Heart left ventricle (tissue), 16 donors: ENCODE data around the gene TRIM71. TPM values are rescaled to one million over a fixed set of nuclear protein-coding genes. Genes with fewer than 3 reads are reported as not detected.

Source experiments
- ATAC-seq, 4 donors: fragments of 200-7000 bp; cut with Tn5 transposase; one replicate each; pipeline ENCODE4 v1.9.1; 2020 to 2022; ENCODE audit warnings: moderate library complexity in 4 of 4, mild to moderate bottlenecking in 3 of 4, moderate number of reproducible peaks in 1 of 4
- DNase-seq, 5 donors: peaks; one replicate each; pipeline ENCODE4 v3.0.0-alpha.2; 2020
- H3K27ac ChIP-seq, 12 donors: fragments of 200-600 bp; sonication (generic) in 4 of 12; one replicate each; pipeline versions ENCODE4 v1.5.0 to v1.8.0; 2016 to 2022; ENCODE audit warnings: mild to moderate bottlenecking in 2 of 12
- H3K27me3 ChIP-seq, 9 donors: fragments of 200-600 bp; sonication (generic) in 2 of 9; one replicate each; pipeline versions ENCODE4 v1.5.1 to v1.8.0; 2016 to 2022; ENCODE audit warnings: mild to moderate bottlenecking in 3 of 9
- H3K36me3 ChIP-seq, 9 donors: fragments of 200-600 bp; sonication (generic) in 2 of 9; one replicate each; pipeline versions ENCODE4 v1.5.0 to v1.8.0; 2018 to 2022; ENCODE audit warnings: mild to moderate bottlenecking in 2 of 9
- H3K4me1 ChIP-seq, 12 donors: fragments of 200-600 bp; sonication (generic) in 4 of 12; one replicate each; pipeline versions ENCODE4 v1.5.0 to v1.8.0; 2016 to 2022; ENCODE audit warnings: mild to moderate bottlenecking in 3 of 12
- H3K4me3 ChIP-seq, 12 donors: fragments of 200-600 bp; sonication (generic) in 4 of 12; one replicate each; pipeline versions ENCODE4 v1.5.0 to v1.8.0; 2017 to 2022; ENCODE audit warnings: mild to moderate bottlenecking in 9 of 12, moderate library complexity in 4 of 12
- H3K9me3 ChIP-seq, 12 donors: fragments of 200-600 bp; sonication (generic) in 4 of 12; one replicate each; pipeline versions ENCODE4 v1.5.0 to v1.8.0; 2016 to 2022; ENCODE audit warnings: mild to moderate bottlenecking in 1 of 12
- CTCF ChIP-seq, 12 donors: fragments of 200-600 bp; sonication (generic) in 4 of 12; IDR thresholded peaks; one replicate each; pipeline versions ENCODE4 v1.5.0 to v1.8.0; 2018 to 2022; ENCODE audit warnings: antibody characterized with exemption in 12 of 12, mild to moderate bottlenecking in 5 of 12
- POLR2A ChIP-seq, 2 donors: fragments of 450-650 bp; IDR thresholded peaks; one replicate each; pipeline ENCODE4 v1.6.1; 2017; ENCODE audit warnings: antibody characterized with exemption in 2 of 2, mild to moderate bottlenecking in 2 of 2, moderate library complexity in 2 of 2
- WGBS, 4 donors: extraction: QIAGEN DNeasy Blood & Tissue Kit in 2 of 4; methylation state at CpG; one replicate each; pipeline versions ENCODE4 v1.1.5 to v1.1.7; 2013 to 2018; 5-methylcytosine and 5-hydroxymethylcytosine counted together
- intact Hi-C, 10 donors: fragments of 100-400 bp; cut with DNase I; formaldehyde crosslinking; loops; one replicate each; pipeline versions ENCODE4 v1.11.1 to v1.14.2; 2022
- polyA plus RNA-seq, 2 donors: library from polyadenylated mRNA; stranded (reverse); fragments of 200-250 nt; gene quantifications; one replicate each; pipeline ENCODE4 v1.2.3, GENCODE V29; 2013
- total RNA-seq, 9 donors: library from RNA; depleted of rRNA in 2 of 9; stranded (reverse); fragments of >200 nt in 2 of 9; fragmentation: NEBNext Ultra II Directional in 3 of 9; extraction: Animal tissue kit (Norgen Biotek cat#: 25700) in 3 of 9; gene quantifications; one replicate each; pipeline versions ENCODE4 v1.1.0 to v1.2.4, GENCODE V29; 2016 to 2023
- donor health status: ischemic (EF 13 %, LVEDD 7.1; RV severe dilation, severe dysfunction).
- donor health status: healthy with polysubstance abuse.
- donor health status: DM: no; HTN: yes; CAD: no.
- donor health status: DM: no; HTN: no; CAD: no.
- donor health status: ischemic (EF 25% LVEDD 6.9; RV normal size, moderate dysfunction).
- donor health status: ischemic (EF 25% LVEDD 5.7; RV mildly dilated, moderate dysfunction).
- donor health status: healthy.
- donor health status: DM: yes; HTN: yes; CAD: no.
- donor health status: ischemic (EF 35%, LVEDD 5.7; RV mildly dilated, moderate dysfunction).
- donor health status: nonischemic (EF 11% LVEDD 7.7; RV severe dilation, severe dysfunction).
- donor health status: DM: yes; HTN: yes; CAD: no.
- donor health status: PGD.
- donor health status: ischemic (EF 29% LVEDD 5.4; RV normal size, mild dysfunction).
- donor health status: nonischemic (EF 23%, LVEDD 6.1; RV moderate dilation, normal function).

The TRIM71 gene
- total and polyA plus RNA-seq, 11 donors: 0.05 TPM; not detected in 9

- intact Hi-C loops: no loop called here
- H3K27me3 ChIP-seq: peaks cover 33 to 79% (median 50%) of the 10 kb centered on the region in 9 donors
- DNase-seq (no peak), ATAC-seq (no peak)
- H3K4me1 ChIP-seq: peaks cover 0 to 34% (median 7%) of the 10 kb centered on the region in 12 donors
- TF ChIP-seq CTCF (IDR thresholded peaks at IDR 0.05): no peak
- no peak for TF ChIP-seq POLR2A (IDR thresholded peaks at IDR 0.05)
- H3K9me3 ChIP-seq: no peaks in the 10 kb centered on the region
- no peak overlapping the region for H3K27ac ChIP-seq
- H3K36me3 ChIP-seq: no peaks in the 10 kb centered on the region
- no peak overlapping the region for H3K4me3 ChIP-seq
- 80 to 90% (median 82%) methylated on average over 2 of the region's 2 CpGs for WGBS, 4 donors
Observed at GRCh38 chr3:32820430-32820829, 2.6 kb downstream of the TRIM71 start.

- intact Hi-C loops: no loop called here
- H3K4me3 ChIP-seq: peak overlapping the region in 4 of 12 donors; percentile 4 to 31 (median 12)
- no peak overlapping the region for H3K27ac ChIP-seq
- TF ChIP-seq CTCF (IDR thresholded peaks at IDR 0.05) (no peak), POLR2A (IDR thresholded peaks at IDR 0.05) (no peak)
- no peaks in the 10 kb centered on the region for H3K36me3 ChIP-seq
- WGBS, 4 donors: 59 to 66% (median 62%) methylated on average over 11 to 12 of the region's 12 CpGs
- H3K9me3 ChIP-seq: no peaks in the 10 kb centered on the region
- peaks cover 33 to 79% (median 50%) of the 10 kb centered on the region in 9 donors for H3K27me3 ChIP-seq
- peaks cover 0 to 34% (median 7%) of the 10 kb centered on the region in 12 donors for H3K4me1 ChIP-seq
- DNase-seq (no peak), ATAC-seq (no peak)
Observed at GRCh38 chr3:32820971-32821685, 3.3 kb downstream of the TRIM71 start.

GRCh38 chr3:32821686-32822296 is 4.0 kb downstream of the TRIM71 start:
- intact Hi-C loops: no loop called here
- Histone ChIP-seq H3K27me3 (peaks cover 32 to 79% (median 43%) of the 10 kb centered on the region in 9 donors), H3K4me3 (peak overlapping the region in 4 of 12 donors; percentile 4 to 31 (median 12)), H3K36me3 (no peaks in the 10 kb centered on the region), H3K4me1 (peaks cover 0 to 27% (median 7%) of the 10 kb centered on the region in 12 donors), H3K27ac (no peak overlapping the region), H3K9me3 (no peaks in the 10 kb centered on the region)
- no peak for TF ChIP-seq CTCF (IDR thresholded peaks at IDR 0.05)
- no peak for TF ChIP-seq POLR2A (IDR thresholded peaks at IDR 0.05)
- WGBS, 4 donors: 12 to 30% (median 24%) methylated on average over 24 to 44 of the region's 44 CpGs
- ATAC-seq (peak in 3 of 4 donors; percentile 27 to 61 (median 59)), DNase-seq (no peak)
